ENCODE measurements around the gene ZGPAT. TPM values are rescaled to one million over a fixed set of nuclear protein-coding genes. Genes with fewer than 3 reads are reported as not detected.

Gene ZGPAT
- total RNA-seq, 1 donor from 2014 or later: 32.8 TPM

DNA sequence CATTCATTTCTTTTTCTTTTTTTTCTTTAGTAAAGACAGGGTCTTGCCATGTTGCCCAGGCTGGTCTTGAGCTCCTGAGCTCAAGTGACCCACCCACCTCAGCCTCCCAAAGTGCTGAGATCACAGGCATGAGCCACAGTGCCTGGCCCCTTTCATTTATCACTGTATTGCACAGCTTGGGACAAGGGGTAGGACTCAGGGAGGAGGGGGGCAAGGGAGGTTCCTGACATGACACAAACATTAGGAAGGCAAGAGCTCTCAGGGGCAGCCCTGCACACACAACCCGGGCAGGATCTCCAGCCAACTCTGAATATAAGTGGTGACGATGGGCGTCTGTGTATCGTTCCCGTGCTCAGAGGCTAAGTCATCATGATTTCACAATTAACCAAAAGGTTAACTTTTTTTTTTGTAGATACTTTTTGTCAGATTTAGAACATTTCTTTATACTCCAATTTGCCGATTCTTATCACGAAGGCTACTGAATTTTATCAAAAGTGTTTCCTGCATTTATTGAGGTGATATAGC, 51.6 kb downstream of the ZGPAT start:
- no peak for DNase-seq (ENCODE audit: extremely low spot score, unreplicated experiment)
- Mint-ChIP-seq H3K27ac (no peak overlapping the region), H3K4me3 (no peak overlapping the region), H3K9me3 (no peaks in the 10 kb centered on the region), H3K27me3 (no peaks in the 10 kb centered on the region), H3K4me1 (ENCODE audit: unreplicated experiment) (no peaks in the 10 kb centered on the region), H3K36me3 (no peaks in the 10 kb centered on the region)
- TF ChIP-seq CTCF (conservative IDR thresholded peaks at IDR 0.05): no peak

DNA sequence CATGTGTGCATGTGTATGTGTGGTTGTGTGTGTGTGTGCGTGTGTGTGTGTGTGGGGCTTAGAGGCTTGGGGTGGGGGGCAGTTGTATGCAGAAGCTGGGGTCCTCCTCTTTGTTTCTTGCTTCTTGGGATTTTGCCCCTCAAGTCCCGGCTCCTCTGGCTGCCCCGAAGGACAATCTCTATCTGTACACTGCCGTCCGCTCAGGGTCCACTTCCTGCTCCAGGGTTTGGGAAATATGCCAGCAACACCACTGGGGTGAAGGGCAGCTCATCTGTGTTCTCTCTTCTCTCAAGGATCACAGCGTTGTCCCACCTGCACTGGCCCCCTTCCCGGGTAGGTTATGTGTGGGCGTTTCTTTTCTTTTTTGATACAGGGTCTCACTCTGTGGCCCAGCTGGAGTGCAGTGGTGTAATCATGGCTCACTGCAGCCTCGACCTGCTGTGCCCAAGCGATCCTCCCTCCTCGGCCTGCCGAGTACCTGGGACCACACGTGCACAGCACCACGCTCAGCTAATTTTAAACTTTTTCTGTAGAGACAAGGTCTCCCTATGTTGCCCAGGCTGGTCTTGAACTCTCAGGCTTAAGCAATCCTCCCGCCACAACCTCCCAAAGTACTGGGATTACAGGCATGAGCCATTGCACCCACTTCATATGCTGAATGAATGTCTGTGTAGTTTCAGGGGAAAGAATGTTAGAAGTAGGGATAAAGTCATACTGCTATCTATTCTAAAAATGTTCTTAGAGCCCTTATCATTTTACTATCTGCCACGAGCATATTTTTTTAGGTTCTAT, 57.4 kb downstream of the ZGPAT start:
- Mint-ChIP-seq H3K4me3 (no peak overlapping the region), H3K9me3 (no peaks in the 10 kb centered on the region), H3K27me3 (no peaks in the 10 kb centered on the region), H3K27ac (no peak overlapping the region), H3K4me1 (ENCODE audit: unreplicated experiment) (no peaks in the 10 kb centered on the region), H3K36me3 (peaks cover 5% of the 10 kb centered on the region)
- no peak for TF ChIP-seq CTCF (conservative IDR thresholded peaks at IDR 0.05)
- DNase-seq (ENCODE audit: extremely low spot score, unreplicated experiment): no peak

DNA sequence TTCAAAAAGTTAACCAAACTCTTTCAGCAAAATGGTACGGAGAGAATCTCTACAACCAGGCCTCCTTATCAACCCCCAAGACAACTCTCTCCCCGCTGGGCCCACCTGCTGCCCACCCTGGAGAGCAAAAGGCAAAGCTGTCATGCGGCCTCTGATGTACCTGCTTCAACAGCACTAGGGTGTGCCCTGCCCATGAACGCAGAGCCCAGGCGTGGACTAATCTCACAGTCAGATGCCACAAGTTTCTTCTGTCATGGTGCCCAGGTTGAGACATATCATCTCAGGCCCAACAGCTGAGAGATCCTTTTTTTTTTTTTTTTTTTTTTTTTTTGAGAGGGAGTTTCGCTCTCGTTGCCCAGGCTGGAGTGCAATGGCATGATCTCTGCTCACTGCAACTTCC, 58.1 kb downstream of the ZGPAT start:
- no peak overlapping the region for H3K4me3 Mint-ChIP-seq
- H3K9me3 Mint-ChIP-seq: no peaks in the 10 kb centered on the region
- TF ChIP-seq CTCF (conservative IDR thresholded peaks at IDR 0.05): no peak
- peaks cover 5% of the 10 kb centered on the region for H3K36me3 Mint-ChIP-seq
- DNase-seq (ENCODE audit: extremely low spot score, unreplicated experiment): no peak
- no peaks in the 10 kb centered on the region for H3K27me3 Mint-ChIP-seq
- H3K4me1 Mint-ChIP-seq (ENCODE audit: unreplicated experiment): no peaks in the 10 kb centered on the region
- no peak overlapping the region for H3K27ac Mint-ChIP-seq

GRCh38 chr20:63766695-63767426, 59.0 kb downstream of the ZGPAT start:
- no peak for DNase-seq (ENCODE audit: extremely low spot score, unreplicated experiment)
- Mint-ChIP-seq H3K4me1 (ENCODE audit: unreplicated experiment) (no peaks in the 10 kb centered on the region), H3K4me3 (no peak overlapping the region), H3K9me3 (no peaks in the 10 kb centered on the region), H3K27ac (no peak overlapping the region), H3K36me3 (peaks cover 5% of the 10 kb centered on the region), H3K27me3 (no peaks in the 10 kb centered on the region)
- TF ChIP-seq CTCF (conservative IDR thresholded peaks at IDR 0.05): no peak

GRCh38 chr20:63767456-63767855, 59.6 kb downstream of the ZGPAT start:
- DNase-seq (ENCODE audit: extremely low spot score, unreplicated experiment): no peak
- no peak for TF ChIP-seq CTCF (conservative IDR thresholded peaks at IDR 0.05)
- H3K36me3 Mint-ChIP-seq: peaks cover 5% of the 10 kb centered on the region
- H3K4me1 Mint-ChIP-seq (ENCODE audit: unreplicated experiment): no peaks in the 10 kb centered on the region
- no peak overlapping the region for H3K4me3 Mint-ChIP-seq
- no peaks in the 10 kb centered on the region for H3K27me3 Mint-ChIP-seq
- H3K9me3 Mint-ChIP-seq: no peaks in the 10 kb centered on the region
- H3K27ac Mint-ChIP-seq: no peak overlapping the region

All from type B pancreatic cell (in vitro differentiated cells).